HuH-7 (cell line): ENCODE results near the gene MEX3C.

Experiments
- DNase-seq: peaks from one replicate; pipeline ENCODE4 v3.0.0; 2011; ENCODE audit warnings: low spot score

Gene MEX3C

DNA sequence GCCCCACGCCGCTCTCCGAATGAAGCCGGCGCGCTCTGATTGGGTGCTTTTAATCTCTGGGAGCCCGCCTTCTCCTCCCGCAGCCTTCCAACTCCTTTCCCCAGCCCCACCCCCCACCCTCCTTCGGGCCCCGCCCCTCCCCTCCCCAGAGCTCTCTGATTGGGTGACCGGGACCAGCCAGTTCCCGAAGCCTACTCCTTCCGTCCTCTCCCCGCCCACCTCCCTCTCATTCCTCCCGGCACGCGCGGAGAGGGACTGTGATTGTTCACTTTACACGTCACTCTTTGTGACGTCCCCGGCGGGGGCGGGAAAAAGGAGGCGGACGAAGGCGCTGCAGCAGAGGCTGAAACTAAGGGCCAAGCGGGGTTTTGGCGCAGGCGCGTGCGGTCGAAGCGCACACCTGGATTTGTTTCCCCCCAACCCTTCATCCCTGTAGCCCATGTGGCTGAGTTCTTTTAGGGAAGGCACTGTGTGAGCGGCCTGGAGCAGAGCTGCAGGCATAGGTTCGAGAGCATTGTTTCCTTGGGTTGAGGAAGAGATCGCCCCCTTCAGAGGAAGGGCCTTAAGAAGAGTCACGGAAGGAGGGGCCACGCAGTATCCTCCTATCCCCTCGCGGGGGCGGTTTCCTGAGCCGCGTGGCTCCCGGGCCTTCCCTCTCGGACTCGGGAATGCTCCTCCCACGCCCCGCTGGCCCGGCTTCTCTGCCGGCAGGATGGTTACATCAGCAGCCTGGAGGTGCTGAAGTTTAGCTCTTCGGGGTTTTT is at the start of gene MEX3C:
Gene MEX3C (minus strand): TSS at position 21 of the 764 bp plus-strand sequence. CDS start 361 bp downstream, outside the sequence.
- peak; percentile 74 for DNase-seq

DNA sequence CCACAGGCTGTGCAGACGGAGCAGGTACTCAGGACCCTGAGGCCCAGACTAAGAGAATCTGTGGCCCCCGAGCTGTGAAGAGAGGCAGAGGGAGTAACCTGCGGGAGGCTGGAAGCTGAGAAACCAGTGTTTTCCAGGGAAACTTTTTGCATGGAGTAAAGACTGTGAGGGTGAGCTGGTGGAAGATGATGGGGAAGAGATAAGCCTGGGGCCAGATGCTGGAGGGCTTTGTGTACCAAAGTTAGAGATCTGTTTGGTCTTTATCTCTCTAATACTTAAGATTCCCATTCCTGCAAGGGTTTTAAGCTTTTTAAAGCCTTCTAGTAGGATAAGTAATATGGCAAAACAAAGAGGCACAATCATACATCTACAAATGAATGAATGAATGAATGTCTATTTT is 43.7 kb upstream of the MEX3C start:
- DNase-seq, result no peak

DNA sequence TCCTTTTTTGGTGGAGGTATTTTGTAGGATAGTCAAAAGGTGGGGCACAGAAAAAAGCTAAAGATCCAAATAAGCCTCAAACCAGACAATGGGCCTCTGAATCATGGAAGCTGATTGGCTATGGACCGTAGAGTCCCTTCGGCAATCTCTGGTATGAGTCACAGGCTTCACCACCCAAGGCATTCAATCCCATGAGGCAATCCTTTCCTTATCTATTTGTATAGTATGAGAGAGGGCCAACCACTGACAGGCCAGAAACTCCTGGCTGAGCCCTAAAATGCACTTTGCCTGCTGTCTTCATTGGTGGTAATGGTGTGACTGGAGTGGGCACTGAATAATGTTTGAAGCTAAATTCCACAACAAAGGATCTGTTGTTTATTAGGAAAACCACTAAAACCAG is 38.7 kb upstream of the MEX3C start:
- DNase-seq, result peak; percentile 52

DNA sequence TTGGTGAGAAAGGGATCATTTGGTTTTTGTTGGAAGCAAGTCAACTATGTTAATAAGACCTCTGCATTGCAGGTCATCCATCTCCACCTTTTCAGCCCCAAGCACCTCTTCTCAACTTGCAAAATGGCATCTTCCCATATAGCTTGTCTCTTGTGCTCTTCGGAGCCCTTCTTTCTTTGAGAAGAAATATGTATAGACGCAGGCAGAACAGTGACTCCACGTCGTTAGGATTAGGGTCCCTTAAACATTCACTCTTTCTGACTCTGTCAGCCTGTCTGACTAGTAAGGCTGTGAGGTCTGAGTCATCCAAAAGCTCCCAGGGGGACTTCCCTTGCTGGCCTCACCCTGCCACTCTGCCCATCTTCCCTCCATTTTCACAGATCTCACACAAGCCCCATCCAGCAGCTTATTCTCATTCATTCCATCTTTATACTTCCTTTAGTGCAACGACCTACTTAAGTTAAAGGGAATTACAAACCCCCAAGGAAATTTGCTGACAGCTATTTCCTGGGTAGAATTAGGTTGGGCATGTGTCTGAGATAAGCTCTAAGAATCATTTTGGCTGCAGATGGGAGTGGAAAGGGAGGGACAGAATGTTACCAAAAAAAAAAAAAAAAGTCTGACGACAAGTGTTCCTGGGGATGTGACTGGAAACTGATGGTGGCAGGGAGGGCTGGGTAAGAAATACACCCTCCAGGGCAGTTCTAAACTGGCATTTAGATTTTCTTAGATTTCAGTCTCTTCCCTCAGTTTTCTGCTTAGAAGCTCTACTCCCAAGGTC is 37.7 kb upstream of the MEX3C start:
- no peak for DNase-seq

DNA sequence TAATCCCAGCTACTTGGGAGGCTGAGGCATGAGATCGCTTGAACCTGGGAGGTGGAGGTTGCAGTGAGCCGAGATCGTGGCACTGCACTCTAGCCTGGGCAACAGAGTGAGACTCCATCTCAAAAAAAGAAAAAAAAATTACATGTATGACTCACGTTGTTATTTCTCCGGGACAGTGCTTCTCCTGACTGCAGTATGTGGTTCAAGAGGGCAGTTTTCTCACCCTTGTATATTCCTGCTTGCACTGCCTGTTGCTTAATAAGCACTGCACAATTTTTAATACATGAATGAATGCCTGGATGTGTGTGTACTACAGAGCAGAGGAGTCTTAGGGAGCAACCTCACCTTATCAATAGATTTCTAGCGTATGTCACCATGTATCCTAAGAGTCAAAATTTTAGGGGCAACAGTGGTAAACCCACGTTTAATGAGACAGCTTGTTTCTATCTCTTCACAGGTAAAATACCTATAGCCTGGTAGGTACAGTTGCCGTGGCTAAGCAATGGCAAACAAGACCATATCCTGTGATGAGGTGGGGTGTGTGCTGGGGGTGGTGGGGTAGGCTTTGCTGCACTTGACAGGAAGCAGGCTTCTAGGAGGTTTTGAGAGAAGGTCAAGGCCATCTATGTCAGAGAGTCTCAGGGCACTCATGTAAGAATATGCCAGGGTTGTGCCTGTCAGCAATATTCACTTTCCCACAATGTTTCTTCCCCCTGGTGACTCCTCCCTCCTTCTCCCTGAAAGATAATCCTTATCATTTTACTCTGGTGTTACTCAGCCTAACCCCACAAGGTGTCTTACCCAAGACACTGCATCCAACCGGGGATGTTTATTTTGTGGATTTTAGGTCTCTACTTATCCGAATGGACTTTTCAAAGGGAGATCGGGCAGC is 36.9 kb upstream of the MEX3C start:
- DNase-seq, result no peak

DNA sequence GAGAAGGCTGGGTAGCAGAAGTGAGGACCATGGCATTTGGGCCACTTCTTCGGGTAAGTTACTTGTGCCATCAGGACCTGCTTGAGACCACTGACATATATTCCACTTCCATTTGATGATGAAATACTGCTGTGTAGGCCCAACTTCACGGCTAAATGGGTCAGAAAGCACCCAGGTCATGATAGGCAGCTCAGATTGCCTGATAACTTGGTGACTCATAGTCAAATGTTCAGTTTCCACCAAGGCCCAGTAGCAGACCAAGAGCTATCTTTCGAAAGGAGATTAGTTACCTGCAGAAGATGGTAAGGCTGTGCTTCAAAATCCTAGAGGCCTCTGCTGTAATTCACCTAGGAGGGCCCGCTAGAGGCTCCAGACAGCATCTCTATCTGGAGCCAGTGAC is 31.8 kb upstream of the MEX3C start:
- no peak for DNase-seq

DNA sequence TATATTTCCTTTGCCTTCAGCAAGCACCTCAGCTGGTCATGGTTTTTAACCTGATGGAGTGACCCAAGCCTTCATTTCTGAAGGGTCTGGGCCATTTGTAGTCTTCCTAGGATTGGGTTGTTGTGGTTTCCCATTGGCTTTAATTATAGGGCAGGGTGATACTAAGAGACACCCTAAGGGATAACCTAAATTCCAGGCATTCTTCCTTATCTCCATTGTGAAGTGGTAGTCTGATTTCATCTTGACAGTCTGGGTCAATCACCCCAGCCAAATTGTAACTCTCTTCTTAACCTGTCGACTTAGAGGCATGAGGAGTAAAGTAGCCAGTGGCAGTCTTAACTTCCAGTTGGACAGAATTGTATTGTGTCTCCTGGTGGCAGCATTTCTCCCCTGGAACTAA is 30.2 kb upstream of the MEX3C start:
- DNase-seq, result no peak

DNA sequence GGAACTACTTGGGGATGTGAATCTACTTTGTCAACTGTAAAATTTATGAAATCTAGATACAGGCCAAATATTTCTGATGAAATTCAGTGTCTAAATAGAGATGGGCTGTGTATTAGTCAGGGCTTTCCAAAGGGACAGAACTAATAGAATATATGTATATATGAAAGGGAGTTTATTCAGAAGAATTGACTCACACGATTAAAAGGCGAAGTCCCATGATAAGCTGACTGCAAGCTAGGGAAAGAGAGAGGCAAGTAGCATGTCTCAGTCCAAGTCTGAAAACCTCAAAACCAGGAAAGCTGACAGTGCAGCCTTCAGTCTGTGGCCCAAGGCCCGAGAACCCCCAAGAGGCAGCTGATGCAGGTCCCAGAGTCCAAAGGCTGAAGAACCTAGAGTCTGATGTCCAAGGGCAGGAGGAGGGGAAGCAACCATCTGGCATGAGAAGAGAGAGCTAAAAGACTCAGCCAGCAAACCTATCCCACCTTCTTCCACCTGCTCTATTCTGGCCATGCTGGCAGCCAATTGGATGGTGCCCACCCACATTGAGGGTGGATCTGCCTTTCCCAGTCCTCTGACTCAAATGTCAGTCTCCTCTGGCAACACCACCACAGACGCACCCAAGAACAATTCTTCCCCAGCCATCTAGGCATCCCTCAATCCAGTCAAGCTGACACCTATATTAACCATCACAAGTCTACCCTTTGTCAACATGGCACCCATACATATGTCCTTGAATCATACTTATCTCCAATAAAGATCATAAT is 29.3 kb upstream of the MEX3C start:
- DNase-seq, result no peak

DNA sequence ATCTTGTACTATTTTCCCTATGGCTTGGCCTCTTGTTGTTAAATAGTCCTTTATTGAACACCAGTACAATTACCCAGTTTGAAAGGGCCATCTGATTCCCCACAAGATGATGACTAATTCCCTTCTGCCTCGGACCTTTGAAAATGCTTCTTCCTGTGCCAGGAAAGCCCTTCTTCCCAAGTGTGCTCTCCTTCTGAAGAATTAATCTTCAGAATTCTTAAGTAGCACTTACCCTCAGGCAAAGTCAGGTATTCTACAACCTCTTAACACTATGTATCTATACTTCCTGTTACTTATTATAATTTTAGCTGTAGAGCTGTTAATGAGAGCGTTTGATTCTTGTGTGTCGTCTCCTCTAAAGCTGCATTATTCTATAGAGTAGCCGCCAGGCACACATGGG is 28.6 kb upstream of the MEX3C start:
- DNase-seq, result no peak

DNA sequence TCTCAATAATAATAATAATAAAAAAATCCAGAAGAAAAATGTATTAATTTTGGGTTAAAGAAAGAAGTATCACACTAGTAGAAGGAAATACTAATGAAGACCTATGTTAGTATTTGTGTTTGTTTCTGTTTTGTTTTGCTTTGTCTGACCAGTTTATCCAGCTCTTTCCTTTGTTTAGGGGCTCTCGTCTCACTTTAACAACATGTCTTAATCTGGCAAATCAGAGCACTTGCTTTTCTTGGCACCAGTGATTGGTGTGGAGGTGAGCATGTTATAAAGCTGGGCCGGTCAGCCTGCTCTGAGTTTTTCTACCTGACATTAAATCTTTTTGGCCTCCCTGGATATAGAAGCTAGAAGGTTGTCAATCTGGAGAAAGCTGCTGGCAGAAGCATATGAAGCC is 15.1 kb upstream of the MEX3C start:
- DNase-seq, result no peak

DNA sequence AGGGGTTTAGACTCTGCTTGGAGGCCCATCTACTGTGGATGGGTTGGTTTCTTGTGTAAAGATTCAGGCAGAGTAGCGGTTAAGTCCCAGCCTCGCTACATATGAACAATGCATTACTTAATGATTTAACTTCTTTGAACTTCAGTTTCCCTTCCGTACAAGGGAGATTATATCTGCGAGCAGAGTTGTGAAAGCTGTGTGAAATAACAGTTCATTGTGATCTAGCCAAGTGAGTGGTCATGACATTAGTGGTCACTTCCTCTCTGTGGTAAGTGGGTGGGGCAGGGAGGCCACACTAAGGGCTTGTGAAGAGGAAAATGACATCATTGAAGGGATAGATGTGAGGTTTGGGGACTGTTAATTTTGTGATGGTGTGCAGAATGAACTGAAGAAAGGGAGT is 14.1 kb upstream of the MEX3C start:
- no peak for DNase-seq

DNA sequence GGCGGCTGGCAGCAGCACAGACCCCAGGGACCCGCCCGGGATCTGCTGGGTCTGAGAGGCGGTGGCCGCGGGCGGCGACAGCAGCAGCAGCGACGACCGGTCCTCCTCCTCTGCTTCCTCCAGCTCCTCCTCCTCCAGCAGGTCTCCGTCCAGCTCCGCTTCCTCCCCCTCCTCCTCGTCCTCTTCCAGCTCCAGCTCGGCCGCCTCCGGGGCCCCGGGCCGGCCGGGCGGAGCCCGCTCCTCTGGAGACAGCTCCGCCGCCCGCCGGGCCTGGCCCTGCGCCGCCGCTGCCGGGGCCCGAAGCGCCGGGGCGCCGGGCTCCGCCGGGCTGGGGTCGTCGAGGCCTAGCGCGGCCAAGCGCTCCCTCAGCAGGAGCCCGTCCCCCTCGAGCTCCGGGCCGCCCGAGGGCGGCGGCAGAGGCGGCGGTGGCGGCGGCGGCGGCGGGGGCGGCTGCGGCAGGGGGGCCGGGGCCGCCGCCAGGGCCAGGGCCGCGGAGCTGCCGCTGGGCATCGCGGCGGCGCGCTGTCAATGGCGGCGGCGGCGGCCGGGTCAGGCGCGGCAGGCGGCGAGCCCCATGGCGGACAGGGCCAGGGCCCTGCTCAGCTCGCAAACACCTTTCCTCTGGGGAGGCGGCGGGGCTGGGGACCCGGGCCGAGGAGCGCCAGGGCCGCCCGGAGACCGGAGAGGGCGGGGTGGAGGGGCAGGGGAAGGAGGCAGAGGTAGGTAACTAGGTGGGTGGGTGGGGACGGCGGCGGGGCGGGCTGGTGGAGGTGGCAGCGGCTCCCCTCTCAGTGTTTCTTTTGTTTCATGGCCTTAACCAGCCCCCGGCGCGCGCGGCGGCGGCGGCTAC is 445 bp downstream of the MEX3C start:
- DNase-seq, result no peak

DNA sequence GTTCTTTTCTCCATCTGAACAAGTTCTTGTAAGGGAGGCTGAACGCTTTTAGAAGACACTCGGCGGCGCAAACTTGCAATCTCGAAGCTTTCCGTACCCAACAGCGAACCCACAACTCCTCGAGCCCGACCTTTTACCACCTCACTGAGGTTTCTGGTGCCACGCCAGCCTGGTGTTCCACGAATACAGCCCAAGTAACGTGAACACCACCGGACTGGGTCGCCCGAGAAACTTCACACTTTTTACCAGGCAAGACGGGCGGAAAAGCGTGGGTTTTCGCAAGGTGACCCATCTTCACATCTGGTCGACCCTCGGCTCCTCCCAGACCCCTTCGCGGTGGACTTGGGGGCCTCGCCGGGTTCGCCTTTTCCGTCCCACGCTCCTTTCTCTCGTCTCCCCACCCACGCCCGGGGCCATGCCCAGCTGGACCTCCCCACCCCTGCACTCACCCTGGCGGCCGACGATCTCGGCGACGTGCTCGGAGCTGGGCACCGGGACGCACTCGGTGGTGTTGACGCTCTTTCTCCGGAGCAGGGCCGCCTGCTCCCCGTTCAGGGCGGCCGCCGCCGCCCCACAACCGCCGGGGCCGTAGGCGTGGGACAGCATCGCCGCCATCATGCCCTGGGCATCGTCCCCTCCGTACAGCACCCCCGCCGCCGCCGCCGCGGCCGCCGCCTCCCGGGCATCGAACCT is 1.2 kb downstream of the MEX3C start:
- DNase-seq, result no peak

DNA sequence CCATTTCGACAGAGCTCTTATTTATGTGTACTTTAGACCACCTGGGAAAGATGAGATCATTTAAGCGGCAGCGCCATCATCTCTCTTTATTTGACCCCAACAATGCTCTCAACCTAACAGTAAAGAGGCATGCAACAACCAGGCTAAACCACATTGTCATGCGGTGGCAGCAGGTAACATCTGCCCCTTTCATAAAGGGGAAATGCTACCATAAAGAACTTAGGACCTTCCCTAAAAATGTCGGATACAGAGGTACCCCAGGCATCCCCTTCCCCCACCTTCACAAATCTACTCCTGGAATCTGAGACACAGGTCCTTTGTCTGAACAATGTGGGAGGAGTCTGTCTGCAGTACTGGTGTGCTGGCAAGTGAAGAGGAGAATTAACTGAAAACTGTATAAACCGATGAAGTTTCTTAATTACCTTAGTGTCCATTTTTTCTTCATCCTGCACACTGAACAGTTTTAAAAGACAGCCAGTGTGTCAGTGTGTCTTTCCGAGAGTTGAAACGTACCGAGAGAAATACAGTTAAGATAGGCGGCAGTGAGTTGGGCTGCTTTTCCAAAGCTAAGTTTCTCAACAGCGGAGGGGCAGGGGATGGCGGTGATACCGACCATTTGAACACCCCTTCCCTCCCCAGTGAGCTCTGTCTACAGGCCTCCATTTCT is 1.9 kb downstream of the MEX3C start:
- DNase-seq, result peak; percentile 30

DNA sequence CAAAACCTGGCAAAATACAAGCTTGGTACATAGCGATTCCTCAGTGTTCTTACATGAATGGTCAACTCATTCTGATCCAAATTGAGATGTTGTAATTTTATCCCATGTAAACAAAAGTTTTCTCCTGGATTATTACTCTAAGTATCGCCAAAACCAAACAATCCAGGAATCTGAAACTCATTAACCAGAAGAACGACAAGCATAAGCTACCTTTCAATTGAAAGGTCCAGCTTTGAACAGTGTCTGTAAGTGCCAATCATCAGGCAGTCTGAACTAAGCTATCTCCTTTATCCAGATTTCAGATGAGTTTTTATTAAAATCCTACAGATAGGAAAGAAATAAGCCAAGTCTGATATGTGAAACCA is 2.4 kb downstream of the MEX3C start:
- no peak for DNase-seq

DNA sequence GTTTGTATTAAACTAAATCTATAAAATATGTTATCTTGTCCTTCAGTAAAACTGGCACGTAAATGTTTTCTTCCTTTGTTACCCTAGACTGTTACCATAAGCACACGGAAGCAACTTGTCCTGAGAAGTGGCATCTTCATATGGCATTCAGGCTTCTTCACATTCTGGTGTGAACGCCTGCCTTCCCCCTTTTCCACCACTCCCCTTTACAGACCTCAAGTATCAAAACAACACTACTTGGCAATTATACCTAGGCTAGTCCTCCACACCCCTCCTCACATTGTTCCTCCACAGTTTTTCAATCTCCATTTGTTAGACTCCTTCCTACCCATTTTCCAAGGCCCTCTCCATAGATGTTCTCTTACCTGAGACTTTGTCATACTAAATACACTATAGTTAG is 2.9 kb downstream of the MEX3C start:
- DNase-seq, result no peak

DNA sequence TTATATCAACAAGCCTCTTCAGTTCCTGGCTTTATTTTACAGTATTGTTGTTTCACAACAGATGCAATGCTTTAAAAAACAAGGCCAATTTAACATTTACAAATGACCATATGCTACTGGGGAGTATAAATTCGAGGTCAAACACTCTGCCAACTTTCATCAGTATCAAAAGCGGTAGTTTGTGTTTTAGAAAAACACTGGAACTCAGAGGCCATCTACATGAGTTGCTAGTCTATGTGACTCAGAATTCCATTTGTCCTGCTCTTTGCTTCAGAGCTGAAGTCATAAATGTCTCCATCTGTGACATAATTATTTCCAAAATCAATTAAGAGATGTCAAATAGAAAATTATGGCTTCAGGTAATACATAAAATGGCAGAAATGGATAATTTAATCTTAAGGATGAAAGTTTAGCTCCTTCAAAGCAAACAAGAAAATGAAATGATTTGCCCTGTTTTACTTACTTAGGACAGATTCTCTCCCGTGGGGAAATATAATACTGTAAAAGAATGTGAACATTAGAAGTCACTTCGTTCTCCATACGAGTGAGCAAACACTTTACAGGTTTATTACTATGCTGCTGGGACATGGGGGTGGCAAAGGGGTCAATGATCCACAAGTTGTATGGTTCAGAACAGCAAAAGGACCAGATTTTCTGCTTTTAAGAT is 3.7 kb downstream of the MEX3C start:
- no peak for DNase-seq

DNA sequence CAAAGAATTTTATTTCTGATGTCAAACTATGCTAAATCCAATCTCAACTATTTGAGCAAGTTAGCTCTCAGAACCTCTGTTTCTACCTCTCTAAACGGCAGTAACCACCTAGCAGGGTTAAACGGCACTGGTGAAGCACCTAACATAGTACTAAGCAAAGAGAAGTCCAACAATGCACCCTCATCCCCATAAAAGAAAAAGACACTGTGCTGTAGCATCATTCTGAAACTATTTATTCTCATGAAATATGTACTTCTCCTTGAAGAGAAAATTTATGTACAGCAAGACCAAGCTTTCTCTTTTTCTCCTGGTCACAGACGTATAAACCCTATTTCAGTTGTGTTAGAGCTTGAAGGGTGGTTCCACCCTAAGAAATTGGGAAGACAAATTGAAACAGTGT is 4.8 kb downstream of the MEX3C start:
- no peak for DNase-seq

DNA sequence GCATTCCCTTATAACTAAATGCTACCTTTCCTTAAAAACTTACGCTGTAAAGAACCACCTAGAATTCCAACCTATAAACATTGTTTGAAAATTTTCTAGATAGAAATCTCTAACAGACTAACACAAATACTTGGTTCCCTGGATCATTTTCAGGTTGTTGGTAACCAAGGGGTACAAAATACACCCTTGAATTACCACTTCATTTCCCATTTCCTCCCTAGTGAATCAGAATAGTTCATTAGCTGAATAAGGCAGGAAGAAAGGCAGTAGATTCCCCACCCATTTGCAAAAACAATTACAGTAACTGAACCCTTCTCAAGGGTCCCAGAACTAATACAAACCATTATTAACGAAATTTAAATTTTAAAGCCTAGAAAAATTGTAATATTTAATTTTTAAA is 5.5 kb downstream of the MEX3C start:
- no peak for DNase-seq
